BE2C (cell line): ENCODE data around the gene PCDH15.

Experiments used
- DNase-seq: peaks from one replicate; pipeline ENCODE4 v3.0.0-alpha.2; 2020
- H3K27me3 ChIP-seq: fragments of 250-450 bp; sonication (Bioruptor Pico); 2 replicates; pipeline ENCODE4 v1.5.1; 2020; ENCODE audit warnings: mild to moderate bottlenecking
- H3K36me3 ChIP-seq: fragments of 250-450 bp; sonication (Bioruptor Pico); 2 replicates; pipeline ENCODE4 v1.5.1; 2020; ENCODE audit warnings: mild to moderate bottlenecking
- H3K4me1 ChIP-seq: fragments of 250-450 bp; sonication (Bioruptor Pico); 2 replicates; pipeline ENCODE4 v1.5.1; 2020
- H3K4me3 ChIP-seq: 2 replicates; pipeline ENCODE4 v1.5.1; 2011; ENCODE audit warnings: low read depth, low read length
- H3K9me3 ChIP-seq: fragments of 250-450 bp; sonication (Bioruptor Pico); 2 replicates; pipeline ENCODE4 v1.5.1; 2020
- CTCF ChIP-seq: IDR thresholded peaks from 2 replicates; pipeline ENCODE4 v1.5.1; 2012; ENCODE audit warnings: mild to moderate bottlenecking, low read depth, low read length

PCDH15 gene

GRCh38 chr10:54067361-54067760, 733.7 kb downstream of the PCDH15 start:
- TF ChIP-seq CTCF = no peak
- no peaks in the 10 kb centered on the region for H3K9me3 ChIP-seq
- H3K4me1 ChIP-seq = no peaks in the 10 kb centered on the region
- no peak overlapping the region for H3K4me3 ChIP-seq
- no peaks in the 10 kb centered on the region for H3K36me3 ChIP-seq
- no peaks in the 10 kb centered on the region for H3K27me3 ChIP-seq
- no peak for DNase-seq

- Histone ChIP-seq H3K36me3 (no peaks in the 10 kb centered on the region), H3K4me3 (no peak overlapping the region), H3K4me1 (no peaks in the 10 kb centered on the region), H3K27me3 (no peaks in the 10 kb centered on the region), H3K9me3 (no peaks in the 10 kb centered on the region)
- DNase-seq = no peak
- no peak for TF ChIP-seq CTCF
Observed at GRCh38 chr10:54066646-54067045, 734.4 kb downstream of the PCDH15 start.

GRCh38 chr10:54065106-54065505, 735.9 kb downstream of the PCDH15 start:
- Histone ChIP-seq H3K9me3 (no peaks in the 10 kb centered on the region), H3K4me1 (no peaks in the 10 kb centered on the region), H3K27me3 (no peaks in the 10 kb centered on the region), H3K36me3 (no peaks in the 10 kb centered on the region), H3K4me3 (no peak overlapping the region)
- DNase-seq = no peak
- TF ChIP-seq CTCF = no peak

- Histone ChIP-seq H3K36me3 (no peaks in the 10 kb centered on the region), H3K4me1 (no peaks in the 10 kb centered on the region), H3K9me3 (no peaks in the 10 kb centered on the region), H3K27me3 (no peaks in the 10 kb centered on the region), H3K4me3 (no peak overlapping the region)
- DNase-seq = no peak
- no peak for TF ChIP-seq CTCF
Observed at GRCh38 chr10:54064215-54064614, 736.8 kb downstream of the PCDH15 start.

- Histone ChIP-seq H3K4me1 (no peaks in the 10 kb centered on the region), H3K4me3 (no peak overlapping the region)
- no peak for TF ChIP-seq CTCF
Observed at GRCh38 chr10:54063514-54063913, 737.5 kb downstream of the PCDH15 start.

GRCh38 chr10:54060572-54060971, 740.5 kb downstream of the PCDH15 start:
- no peaks in the 10 kb centered on the region for H3K36me3 ChIP-seq
- no peaks in the 10 kb centered on the region for H3K9me3 ChIP-seq
- no peak for DNase-seq
- no peak for TF ChIP-seq CTCF
- H3K4me1 ChIP-seq = no peaks in the 10 kb centered on the region
- H3K4me3 ChIP-seq = no peak overlapping the region
- no peaks in the 10 kb centered on the region for H3K27me3 ChIP-seq

More at GRCh38 chr10:54063514-54063913, 737.5 kb downstream of the PCDH15 start:
- Histone ChIP-seq H3K27me3 (no peaks in the 10 kb centered on the region), H3K36me3 (no peaks in the 10 kb centered on the region), H3K9me3 (no peaks in the 10 kb centered on the region)
- DNase-seq = peak; percentile 3
